Stimulated activated naive CD8-positive, alpha-beta T cell treated with anti-CD3 and anti-CD28 coated beads, Interleukin-15, amount 100 ng/mL, for 72 hours (primary cell): ENCODE data around the gene SIVA1.

Source experiments
- ATAC-seq: fragments of 150-1000 bp; cut with Tn5 transposase; 2 replicates; pipeline ENCODE4 v1.10.0; 2021; ENCODE audit warnings: mild to moderate bottlenecking, moderate library complexity
- DNase-seq, 2 donors: peaks; one replicate each; pipeline ENCODE4 v3.0.0; 2021 to 2022
- H3K27ac Mint-ChIP-seq, 2 donors: one replicate each; pipeline ENCODE4 v1.8.0; 2022; ENCODE audit warnings: mild to moderate bottlenecking in 2 of 2, mixed read lengths in 2 of 2, moderate library complexity in 2 of 2
- H3K27me3 Mint-ChIP-seq: one replicate; pipeline ENCODE4 v1.8.0; 2022; ENCODE audit warnings: mixed read lengths
- H3K4me1 Mint-ChIP-seq: one replicate; pipeline ENCODE4 v1.8.0; 2022; ENCODE audit warnings: mild to moderate bottlenecking, mixed read lengths
- H3K4me3 Mint-ChIP-seq, 2 donors: one replicate each; pipeline ENCODE4 v1.8.0; 2022; ENCODE audit warnings: mild to moderate bottlenecking in 2 of 2, mixed read lengths in 2 of 2, moderate library complexity in 1 of 2
- H3K9me3 Mint-ChIP-seq, 2 donors: one replicate each; pipeline ENCODE4 v1.8.0; 2022; ENCODE audit warnings: mixed read lengths in 2 of 2

Gene SIVA1

GRCh38 chr14:104752735-104753527 lies at the start of gene SIVA1:
Gene SIVA1 (plus strand): TSS chr14:104753147. CDS start chr14:104753202, 55 bp downstream.
- ATAC-seq: peak; percentile 93
- DNase-seq: peak; percentile 100
- Mint-ChIP-seq H3K27ac (peak within 1 kb of the TSS; percentile 94 to 98), H3K27me3 (no peaks in the 10 kb centered on the region), H3K4me3 (peak within 1 kb of the TSS; percentile 97 to 98), H3K9me3 (no peaks in the 10 kb centered on the region), H3K4me1 (peaks cover 47% of the 10 kb centered on the region)

- no peaks in the 10 kb centered on the region for H3K27me3 Mint-ChIP-seq
- H3K4me3 Mint-ChIP-seq: no peak overlapping the region
- no peak overlapping the region for H3K27ac Mint-ChIP-seq
- ATAC-seq: no peak
- DNase-seq: no peak
- H3K9me3 Mint-ChIP-seq: no peaks in the 10 kb centered on the region
- peaks cover 13% of the 10 kb centered on the region for H3K4me1 Mint-ChIP-seq
These were observed 49.7 kb upstream of the SIVA1 start for GRCh38 chr14:104703269-104703668.

GRCh38 chr14:104704252-104704651 lies 48.7 kb upstream of the SIVA1 start:
- peaks cover 14% of the 10 kb centered on the region for H3K4me1 Mint-ChIP-seq
- H3K27me3 Mint-ChIP-seq: no peaks in the 10 kb centered on the region
- H3K27ac Mint-ChIP-seq: no peak overlapping the region
- ATAC-seq: no peak
- no peak for DNase-seq
- H3K4me3 Mint-ChIP-seq: no peak overlapping the region
- H3K9me3 Mint-ChIP-seq: no peaks in the 10 kb centered on the region

GRCh38 chr14:104705340-104706047 lies 47.5 kb upstream of the SIVA1 start:
- Mint-ChIP-seq H3K9me3 (no peaks in the 10 kb centered on the region), H3K4me1 (peaks cover 8% of the 10 kb centered on the region), H3K27me3 (no peaks in the 10 kb centered on the region), H3K27ac (no peak overlapping the region), H3K4me3 (no peak overlapping the region)
- ATAC-seq (peak; percentile 20), DNase-seq (no peak)

- no peak for ATAC-seq
- Mint-ChIP-seq H3K4me3 (no peak overlapping the region), H3K27me3 (no peaks in the 10 kb centered on the region), H3K9me3 (no peaks in the 10 kb centered on the region), H3K27ac (no peak overlapping the region), H3K4me1 (peaks cover 6% of the 10 kb centered on the region)
- DNase-seq: no peak
These were observed 46.0 kb upstream of the SIVA1 start for GRCh38 chr14:104706733-104707607.

GRCh38 chr14:104707608-104708595 lies 45.0 kb upstream of the SIVA1 start:
- Mint-ChIP-seq H3K9me3 (no peaks in the 10 kb centered on the region), H3K4me3 (no peak overlapping the region), H3K27ac (no peak overlapping the region), H3K27me3 (no peaks in the 10 kb centered on the region), H3K4me1 (peaks cover 6% of the 10 kb centered on the region)
- DNase-seq (no peak), ATAC-seq (peak; percentile 22)

GRCh38 chr14:104708606-104709268 lies 44.2 kb upstream of the SIVA1 start:
- no peak overlapping the region for H3K27ac Mint-ChIP-seq
- H3K9me3 Mint-ChIP-seq: no peaks in the 10 kb centered on the region
- peak; percentile 70 for ATAC-seq
- DNase-seq: peak; percentile 71 to 76
- no peak overlapping the region for H3K4me3 Mint-ChIP-seq
- H3K4me1 Mint-ChIP-seq: peaks cover 6% of the 10 kb centered on the region
- no peaks in the 10 kb centered on the region for H3K27me3 Mint-ChIP-seq

GRCh38 chr14:104709387-104710039 lies 43.4 kb upstream of the SIVA1 start:
- Mint-ChIP-seq H3K27me3 (no peaks in the 10 kb centered on the region), H3K9me3 (no peaks in the 10 kb centered on the region), H3K27ac (no peak overlapping the region), H3K4me1 (peaks cover 6% of the 10 kb centered on the region), H3K4me3 (no peak overlapping the region)
- no peak for DNase-seq
- no peak for ATAC-seq

- Mint-ChIP-seq H3K27ac (no peak overlapping the region), H3K4me3 (no peak overlapping the region), H3K27me3 (no peaks in the 10 kb centered on the region), H3K9me3 (no peaks in the 10 kb centered on the region), H3K4me1 (peaks cover 6% of the 10 kb centered on the region)
- DNase-seq: no peak
- no peak for ATAC-seq
These were observed 42.7 kb upstream of the SIVA1 start for GRCh38 chr14:104710071-104710735.

- no peaks in the 10 kb centered on the region for H3K27me3 Mint-ChIP-seq
These were observed 39.8 kb upstream of the SIVA1 start for GRCh38 chr14:104712881-104713734.

GRCh38 chr14:104714066-104714465 lies 38.9 kb upstream of the SIVA1 start:
- no peaks in the 10 kb centered on the region for H3K9me3 Mint-ChIP-seq
- H3K27ac Mint-ChIP-seq: no peak overlapping the region
- DNase-seq (no peak), ATAC-seq (no peak)
- no peaks in the 10 kb centered on the region for H3K4me1 Mint-ChIP-seq
- no peaks in the 10 kb centered on the region for H3K27me3 Mint-ChIP-seq
- H3K4me3 Mint-ChIP-seq: no peak overlapping the region

More at GRCh38 chr14:104712881-104713734, 39.8 kb upstream of the SIVA1 start:
- no peak overlapping the region for H3K4me3 Mint-ChIP-seq
- H3K27ac Mint-ChIP-seq: no peak overlapping the region
- no peaks in the 10 kb centered on the region for H3K9me3 Mint-ChIP-seq
- DNase-seq (no peak), ATAC-seq (no peak)
- peaks cover 6% of the 10 kb centered on the region for H3K4me1 Mint-ChIP-seq

GRCh38 chr14:104714681-104715080 lies 38.3 kb upstream of the SIVA1 start:
- no peak for ATAC-seq
- Mint-ChIP-seq H3K4me1 (no peaks in the 10 kb centered on the region), H3K4me3 (no peak overlapping the region), H3K9me3 (no peaks in the 10 kb centered on the region), H3K27me3 (no peaks in the 10 kb centered on the region), H3K27ac (no peak overlapping the region)
- no peak for DNase-seq

- no peaks in the 10 kb centered on the region for H3K27me3 Mint-ChIP-seq
- no peak for DNase-seq
- ATAC-seq: no peak
- no peak overlapping the region for H3K27ac Mint-ChIP-seq
- no peaks in the 10 kb centered on the region for H3K9me3 Mint-ChIP-seq
- H3K4me1 Mint-ChIP-seq: no peaks in the 10 kb centered on the region
- H3K4me3 Mint-ChIP-seq: no peak overlapping the region
These were observed 37.5 kb upstream of the SIVA1 start for GRCh38 chr14:104715416-104715815.
